GM18867 (cell line): ENCODE results near the gene HHATL.

Experiments used
- ATAC-seq: cut with Tn5 transposase; IDR thresholded peaks from one replicate; pipeline ENCODE4 v1.9.1; 2021; ENCODE audit warnings: mild to moderate bottlenecking, moderate library complexity; ENCODE audit not compliant: unreplicated experiment

Gene HHATL

DNA sequence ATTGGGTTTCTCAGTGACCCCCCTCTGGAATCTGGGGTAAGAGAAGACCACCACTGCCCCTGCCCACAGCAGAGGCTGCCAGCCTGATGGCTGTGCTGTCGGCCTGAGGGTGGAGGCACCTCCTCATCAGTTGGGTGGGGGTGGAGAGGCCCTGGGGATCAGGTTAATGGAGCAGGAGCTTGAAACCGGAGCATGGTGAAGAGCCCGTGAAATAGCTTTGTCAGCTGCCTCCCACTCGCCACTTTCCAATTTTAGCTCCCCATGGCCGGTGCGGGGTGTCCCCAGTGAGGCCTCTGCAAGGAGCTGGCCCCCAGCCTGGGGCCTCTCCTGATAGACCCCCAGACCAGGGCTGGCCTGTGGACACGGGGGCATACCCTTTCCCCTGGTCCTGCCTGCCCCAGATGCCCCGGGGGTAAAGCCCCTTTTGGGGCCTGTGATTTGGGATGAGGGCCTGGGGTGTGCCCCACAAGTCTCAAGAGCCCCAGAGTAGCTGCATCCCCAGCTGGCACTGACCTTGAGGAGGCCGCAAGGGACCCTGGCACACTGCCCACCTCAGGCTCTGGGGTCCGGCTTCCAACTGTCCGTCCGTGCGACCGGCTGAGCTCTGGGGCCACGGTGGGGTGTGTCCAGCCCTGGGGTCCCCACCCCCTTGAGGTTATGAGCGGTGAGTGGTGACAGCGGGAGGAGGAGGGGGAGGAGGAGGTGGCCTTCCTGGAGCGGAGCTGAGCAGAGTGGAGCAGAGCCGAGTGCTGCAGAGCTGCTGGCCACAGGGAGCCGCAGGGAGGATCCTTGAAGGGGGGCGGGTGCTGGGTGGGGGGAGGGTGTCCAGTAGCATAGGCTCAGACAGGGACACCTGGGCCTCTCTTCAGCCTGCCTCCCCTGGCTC, at the start of gene HHATL:
TSS of gene HHATL (minus strand) at position 733 of the 886 bp plus-strand sequence. CDS start 1,972 bp downstream, outside the sequence.
- ATAC-seq = no peak

- ATAC-seq = no peak
Measured at GRCh38 chr3:42751609-42752008, 49.0 kb upstream of the HHATL start.

DNA sequence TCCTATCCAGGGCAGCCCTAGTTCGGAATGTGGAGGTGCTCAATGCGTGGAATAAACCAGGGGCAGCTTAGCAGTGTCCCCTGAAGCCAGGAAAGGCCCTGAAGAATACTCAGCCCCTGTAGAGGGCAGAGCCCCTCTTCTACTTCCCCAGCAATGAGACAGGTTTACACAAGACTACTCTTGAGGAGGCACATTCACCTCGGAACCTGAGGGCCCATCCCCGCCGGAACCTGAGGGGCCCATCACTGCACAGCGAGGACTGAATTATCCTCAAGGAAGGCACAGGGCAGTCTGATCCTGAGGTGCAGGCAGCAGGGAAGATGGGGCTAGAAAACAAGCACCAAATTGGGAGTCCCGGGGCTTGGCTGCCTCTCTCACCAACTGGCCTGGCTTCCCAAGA, 48.2 kb upstream of the HHATL start:
- ATAC-seq = no peak

DNA sequence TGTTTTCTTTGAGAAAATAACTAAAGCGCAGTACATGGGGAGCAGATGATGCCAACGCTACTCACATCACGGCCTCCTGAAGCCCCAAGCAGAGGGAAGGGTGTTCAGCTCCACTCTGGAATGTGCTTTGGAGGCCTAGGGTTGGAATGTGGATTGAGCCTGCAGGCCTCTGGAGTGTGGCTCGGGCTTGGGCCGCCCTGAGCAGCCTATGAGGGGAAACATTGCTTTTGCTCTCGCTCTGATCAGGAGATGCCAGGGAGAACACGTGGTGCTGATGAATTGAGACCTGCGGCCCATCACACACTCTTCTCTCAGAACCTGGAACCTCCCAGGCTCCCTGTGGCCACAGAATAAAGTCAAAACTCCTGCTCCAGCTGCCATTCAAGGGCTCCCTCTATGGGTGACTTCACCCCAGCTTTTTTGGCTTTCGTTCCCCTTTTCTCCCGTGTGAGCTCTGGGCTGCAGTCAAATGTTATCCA, 47.2 kb upstream of the HHATL start:
- no peak for ATAC-seq

GRCh38 chr3:42749025-42749752, 46.6 kb upstream of the HHATL start:
- ATAC-seq = no peak

DNA sequence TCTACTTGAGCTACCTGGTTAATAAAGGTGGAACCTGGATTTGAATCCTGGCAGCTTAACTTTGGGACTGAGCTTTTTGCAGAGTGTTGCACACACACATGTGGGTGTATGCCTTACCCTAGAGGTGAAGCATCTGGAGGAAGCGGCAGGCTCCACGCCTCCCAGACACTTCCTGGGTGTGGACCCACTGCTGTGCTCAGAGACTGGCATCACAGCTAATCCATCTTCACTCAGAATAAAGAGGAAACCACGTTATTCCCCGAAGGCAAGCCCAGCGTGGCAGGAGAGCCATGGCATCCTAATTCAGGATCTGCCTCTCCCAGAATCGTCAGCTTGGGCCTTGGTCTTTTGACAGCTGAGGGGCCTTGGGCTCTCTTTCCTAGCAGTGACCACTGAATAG, 45.0 kb upstream of the HHATL start:
- no peak for ATAC-seq

- no peak for ATAC-seq
Measured at GRCh38 chr3:42746455-42747450, 44.2 kb upstream of the HHATL start.

DNA sequence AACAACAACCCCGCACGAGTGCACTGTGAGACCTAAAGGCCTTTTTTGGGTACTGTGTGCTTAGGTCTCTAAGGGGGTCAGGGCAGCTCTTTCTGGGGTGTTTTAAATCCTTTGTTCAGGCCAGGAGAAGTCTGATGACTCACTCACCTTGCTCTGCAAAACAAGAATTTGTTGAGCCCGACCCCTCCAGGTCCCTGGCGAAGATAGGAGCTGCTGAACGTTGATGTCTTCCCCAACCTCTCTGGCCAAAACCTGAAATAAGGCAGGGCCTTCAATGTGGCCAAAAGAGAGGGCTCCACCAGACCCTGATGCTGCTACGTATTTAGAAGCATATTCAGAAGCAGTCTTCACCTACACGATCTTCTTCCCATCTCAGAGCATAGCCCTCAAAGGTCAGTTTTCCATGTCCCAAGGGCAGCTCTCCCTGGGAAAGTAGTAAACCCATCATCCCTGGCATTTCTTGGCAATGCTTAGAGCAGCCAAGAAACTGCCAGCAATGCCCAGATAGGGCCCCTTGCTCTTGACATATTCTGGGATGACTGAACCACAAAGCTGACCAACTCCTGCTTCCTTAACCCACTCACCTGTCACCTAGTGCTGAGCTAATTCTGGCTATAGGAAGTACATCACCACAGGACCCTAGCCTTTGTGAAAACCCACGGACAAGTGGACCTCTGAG, 43.3 kb upstream of the HHATL start:
- ATAC-seq = no peak

- no peak for ATAC-seq
Measured at GRCh38 chr3:42745291-42745745, 42.7 kb upstream of the HHATL start.

GRCh38 chr3:42743204-42743995, 40.8 kb upstream of the HHATL start:
- ATAC-seq = no peak

- no peak for ATAC-seq
Measured at GRCh38 chr3:42742688-42743087, 40.1 kb upstream of the HHATL start.

- ATAC-seq = no peak
Measured at GRCh38 chr3:42742259-42742658, 39.7 kb upstream of the HHATL start.

DNA sequence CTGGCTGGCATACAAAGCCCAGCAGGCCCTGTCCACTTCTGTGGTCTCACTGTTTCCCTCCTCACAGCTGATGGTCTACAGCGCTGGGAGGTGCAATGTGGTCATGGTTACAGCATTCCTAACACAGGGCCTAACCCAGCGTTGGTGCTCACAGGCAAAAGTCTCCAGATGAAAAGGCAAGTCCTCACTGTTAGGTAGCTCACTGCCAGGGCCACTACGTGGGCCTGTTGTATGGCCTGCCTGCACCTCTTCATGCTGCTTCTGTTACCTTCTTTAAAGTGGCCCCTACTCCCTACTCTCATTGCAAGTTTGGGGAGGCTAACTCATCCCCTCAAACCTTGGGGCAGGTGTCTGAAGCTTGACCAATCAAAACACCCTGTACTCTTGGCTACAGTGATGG, 39.2 kb upstream of the HHATL start:
- ATAC-seq = no peak

DNA sequence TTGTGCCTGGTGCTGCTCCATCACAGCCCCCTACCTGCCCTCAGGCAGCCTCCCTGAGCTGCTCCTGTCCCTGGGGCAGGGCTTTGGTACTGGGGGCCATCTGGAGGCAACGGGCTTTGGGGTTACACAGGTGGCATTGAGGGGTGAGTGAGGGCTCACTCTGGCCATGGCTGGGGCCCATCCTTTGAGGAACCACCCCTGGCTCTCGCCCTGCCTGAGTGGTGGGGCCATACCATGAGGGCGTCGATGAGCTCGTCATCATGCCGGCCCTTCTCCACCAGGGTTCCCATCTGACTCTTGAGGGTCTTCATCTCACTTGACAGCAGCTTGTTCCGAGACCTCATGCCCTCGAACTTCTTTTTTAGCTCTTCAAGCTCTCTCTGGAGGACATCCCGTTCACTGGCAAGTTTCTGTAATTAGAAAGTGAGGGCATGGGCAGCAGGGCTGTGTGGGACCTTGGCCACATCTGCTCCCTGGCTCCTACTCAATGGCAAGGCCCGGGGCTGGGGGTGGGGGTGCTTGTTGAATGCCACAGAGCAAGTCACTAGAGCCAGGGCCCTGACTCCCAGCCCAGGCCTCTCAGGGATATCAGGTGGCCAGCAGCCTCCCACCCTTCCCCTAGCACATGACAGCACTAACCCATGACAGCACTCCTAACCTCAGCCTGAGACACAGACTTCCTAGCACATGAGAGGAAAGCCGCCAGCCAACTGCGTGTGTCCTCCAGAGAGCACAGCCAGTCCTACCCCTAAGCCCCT, 37.0 kb upstream of the HHATL start:
- no peak for ATAC-seq

DNA sequence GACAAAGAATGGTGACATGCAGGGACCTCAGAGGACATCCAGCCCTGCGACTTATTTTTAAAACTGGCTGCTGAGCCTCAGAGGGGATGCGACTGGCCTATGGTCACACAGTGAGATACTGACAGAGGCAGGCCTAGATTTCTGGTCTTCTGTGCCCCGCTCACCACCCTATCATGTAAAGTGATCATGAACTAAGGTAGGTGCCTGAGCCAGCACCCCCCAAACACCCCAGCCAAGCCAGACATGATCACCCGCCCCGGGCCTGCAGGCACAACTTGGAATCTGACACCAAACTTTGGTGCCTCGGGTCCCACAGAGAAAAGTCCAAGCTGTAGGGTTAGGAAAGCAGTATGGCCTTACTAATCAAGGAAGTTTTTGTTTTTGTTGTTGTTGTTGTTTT, 33.9 kb upstream of the HHATL start:
- ATAC-seq = no peak

DNA sequence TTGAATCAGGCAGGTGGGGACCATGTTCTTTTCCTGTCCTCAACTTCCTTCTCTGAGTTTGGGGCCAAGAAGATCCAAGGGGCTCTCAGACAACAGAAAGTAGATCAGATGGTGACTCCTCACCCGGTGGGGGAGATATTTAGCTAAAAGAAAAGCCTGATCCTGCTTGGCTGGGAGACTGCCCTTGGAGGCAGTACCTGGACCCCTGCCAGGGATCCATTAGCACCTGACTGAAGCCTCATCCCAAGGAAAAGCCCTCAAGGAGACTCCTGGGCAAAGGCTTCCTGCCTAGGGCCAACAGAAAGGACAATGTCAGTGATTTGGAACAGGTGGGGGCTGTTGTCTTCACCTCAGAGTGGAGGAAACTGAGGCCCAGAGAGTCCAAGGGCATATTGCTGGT, 33.5 kb upstream of the HHATL start:
- no peak for ATAC-seq

DNA sequence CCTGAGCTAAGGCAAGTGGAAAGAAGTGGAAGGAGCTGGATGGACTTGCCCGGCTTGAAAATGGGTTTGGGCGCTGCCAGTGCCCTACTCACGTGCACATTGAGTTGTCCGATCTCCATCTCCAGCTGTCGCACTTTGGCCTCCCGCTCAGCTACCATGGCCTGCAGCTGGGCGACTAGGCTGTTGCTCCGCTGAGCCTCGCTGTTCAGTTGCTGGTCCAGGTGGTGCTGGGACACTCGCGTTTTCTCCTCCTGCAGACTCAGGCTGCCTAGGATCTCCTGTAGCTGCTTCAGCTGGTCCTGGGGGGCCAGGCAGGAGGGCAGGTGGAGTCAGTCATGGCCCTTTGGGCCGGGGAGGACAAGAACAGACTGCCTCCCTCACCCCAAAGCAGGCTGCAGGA, 33.0 kb upstream of the HHATL start:
- no peak for ATAC-seq

DNA sequence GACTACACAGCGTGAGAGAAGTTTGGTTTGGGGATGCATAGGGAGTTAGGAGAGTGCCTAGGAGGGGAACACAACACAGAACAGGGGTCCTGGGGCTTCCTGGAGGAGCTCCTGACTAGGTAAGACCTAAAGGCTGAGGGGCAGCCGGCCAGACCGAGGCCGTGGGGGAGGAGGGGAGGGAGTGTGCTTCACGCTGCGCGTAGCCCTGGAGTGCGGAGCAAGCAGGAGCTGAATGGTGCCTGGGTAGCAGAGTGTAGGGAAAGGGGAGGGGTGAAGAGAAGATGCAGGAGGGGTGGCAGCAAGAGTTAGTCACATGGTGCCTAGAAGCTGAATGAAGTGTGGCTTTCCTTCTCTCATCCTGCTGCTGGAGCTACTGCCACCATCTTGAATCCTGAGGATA, 32.4 kb upstream of the HHATL start:
- ATAC-seq = no peak
